PC-3 (cell line): ENCODE results near the gene ARID5A. TPM values are rescaled to one million over a fixed set of nuclear protein-coding genes. Genes with fewer than 3 reads are reported as not detected.

ENCODE experiments used
- ATAC-seq: fragments of 200-7000 bp; cut with Tn5 transposase; 2 replicates; pipeline ENCODE4 v1.9.1; 2020; ENCODE audit warnings: mild to moderate bottlenecking, moderate library complexity
- BruUV-seq: library from RNA; stranded (reverse); fragments of 400-500 nt; replicated peaks from 2 replicates; lab custom pipeline; 2021; lab: Mats Ljungman, UMichigan
- CTCF ChIA-PET: fragments of 300-600 bp; sonication (Branson Sonifier 250); formaldehyde crosslinking; loops from one replicate; lab custom pipeline; 2022; ENCODE audit warnings: antibody characterized with exemption; lab: Charles Lee
- POLR2A ChIA-PET: fragments of 300-600 bp; sonication (Branson Sonifier 250); formaldehyde crosslinking; loops from one replicate; lab custom pipeline; 2022; ENCODE audit warnings: antibody characterized with exemption; ENCODE audit not compliant: unreplicated experiment; lab: Charles Lee
- DNase-seq: peaks from one replicate; pipeline ENCODE4 v3.0.0-alpha.2; 2015
- H2AFZ ChIP-seq: fragments of 300-600 bp; sonication (generic); 2 replicates; pipeline ENCODE4 v1.6.0; 2016; ENCODE audit warnings: antibody characterized with exemption, low read length
- H3F3A ChIP-seq: fragments of 300-600 bp; sonication (generic); one replicate; pipeline ENCODE4 v1.6.0; 2017; ENCODE audit warnings: antibody characterized with exemption, low read length, control low read depth, mild to moderate bottlenecking; ENCODE audit not compliant: unreplicated experiment
- H3K27ac ChIP-seq: fragments of 300-600 bp; sonication (generic); 2 replicates; pipeline ENCODE4 v1.5.1; 2016; ENCODE audit warnings: mild to moderate bottlenecking, low read length
- H3K27me3 ChIP-seq: fragments of 300-600 bp; sonication (generic); 2 replicates; pipeline ENCODE4 v1.6.1; 2016; ENCODE audit warnings: low read length, mixed read lengths
- H3K36me3 ChIP-seq: fragments of 300-600 bp; sonication (generic); 2 replicates; pipeline ENCODE4 v1.6.1; 2016; ENCODE audit warnings: low read depth, mixed run types, low read length, mixed read lengths
- H3K4me1 ChIP-seq: fragments of 300-600 bp; sonication (generic); 2 replicates; pipeline ENCODE4 v1.5.1; 2016; ENCODE audit warnings: low read length; ENCODE audit not compliant: insufficient read depth
- H3K4me2 ChIP-seq: fragments of 300-600 bp; sonication (generic); 2 replicates; pipeline ENCODE4 v1.6.0; 2016; ENCODE audit warnings: low read length
- H3K4me3 ChIP-seq: fragments of 300-600 bp; sonication (generic); 2 replicates; pipeline ENCODE4 v1.5.1; 2016; ENCODE audit warnings: mild to moderate bottlenecking, low read length, mixed read lengths
- H3K79me2 ChIP-seq: fragments of 300-600 bp; sonication (generic); 2 replicates; pipeline ENCODE4 v1.6.1; 2017; ENCODE audit warnings: low read length, mixed read lengths
- H3K9ac ChIP-seq: fragments of 300-600 bp; sonication (generic); 2 replicates; pipeline ENCODE4 v1.6.0; 2016; ENCODE audit warnings: mild to moderate bottlenecking, low read length
- H3K9me2 ChIP-seq: fragments of 300-600 bp; sonication (generic); replicated peaks from 2 replicates; pipeline ENCODE4 v1.6.1; 2016; ENCODE audit warnings: mixed run types, low read length, mixed read lengths
- H3K9me3 ChIP-seq: fragments of 300-600 bp; sonication (generic); 2 replicates; pipeline ENCODE4 v1.6.1; 2016; ENCODE audit warnings: low read length, mixed read lengths
- H4K20me1 ChIP-seq: fragments of 300-600 bp; sonication (generic); 2 replicates; pipeline ENCODE4 v1.6.1; 2016; ENCODE audit warnings: low read length, mixed read lengths
- CTCF ChIP-seq: fragments of 300-600 bp; sonication (generic); conservative IDR thresholded peaks from 2 replicates; pipeline ENCODE4 v1.5.1; 2017; ENCODE audit warnings: antibody characterized with exemption, low read depth, mild to moderate bottlenecking, low read length
- EZH2 ChIP-seq: fragments of 300-600 bp; sonication (generic); IDR thresholded peaks from one replicate; pipeline ENCODE4 v1.6.1; 2017; ENCODE audit warnings: antibody characterized with exemption, mild to moderate bottlenecking, low read length; ENCODE audit not compliant: unreplicated experiment
- EZH2phosphoT487 ChIP-seq: fragments of 300-600 bp; sonication (generic); IDR thresholded peaks from 2 replicates; pipeline ENCODE4 v1.6.1; 2018; ENCODE audit warnings: mild to moderate bottlenecking, antibody characterized with exemption, low read length, borderline replicate concordance
- intact Hi-C: fragments of 100-400 bp; cut with micrococcal nuclease; formaldehyde crosslinking; loops from 2 replicates; pipeline ENCODE4 v1.9.0; 2023
- total RNA-seq: library from RNA; depleted of rRNA; stranded (reverse); fragments of >200 nt; gene quantifications from 2 replicates; pipeline ENCODE4 v1.2.3, GENCODE V29; 2014; rRNA removed

ARID5A gene
- total RNA-seq, 1 experiment from 2014 or later: 8.2 TPM

GRCh38 chr2:96599941-96600340 lies 63.4 kb downstream of the ARID5A start:
- no TSS peak for BruUV-seq

GRCh38 chr2:96601382-96602292 lies 65.1 kb downstream of the ARID5A start:
- H4K20me1 ChIP-seq: no peaks in the 10 kb centered on the region
- BruUV-seq: no TSS peak
- no peaks in the 10 kb centered on the region for H3K27me3 ChIP-seq
- H2AFZ ChIP-seq: no peak overlapping the region
- H3K4me2 ChIP-seq: no peak overlapping the region
- ATAC-seq (no peak), DNase-seq (no peak)
- H3K36me3 ChIP-seq: peaks cover 83% of the 10 kb centered on the region
- no peaks in the 10 kb centered on the region for H3K9me2 ChIP-seq
- CTCF ChIA-PET: no interaction called here
- H3F3A ChIP-seq: no peaks in the 10 kb centered on the region
- POLR2A ChIA-PET: no interaction called here
- no peaks in the 10 kb centered on the region for H3K79me2 ChIP-seq
- H3K4me1 ChIP-seq: no peaks in the 10 kb centered on the region
- intact Hi-C loops: no loop called here
- no peak for TF ChIP-seq EZH2
- no peak for TF ChIP-seq CTCF
- no peak for TF ChIP-seq EZH2phosphoT487
- H3K9ac ChIP-seq: no peak overlapping the region
- H3K9me3 ChIP-seq: no peaks in the 10 kb centered on the region
- H3K27ac ChIP-seq: no peak overlapping the region
- no peak overlapping the region for H3K4me3 ChIP-seq

More at GRCh38 chr2:96599941-96600340, 63.4 kb downstream of the ARID5A start:
- TF ChIP-seq CTCF: no peak
- TF ChIP-seq EZH2: no peak
- no peak for TF ChIP-seq EZH2phosphoT487
- H3K4me3 ChIP-seq: no peak overlapping the region
- no peaks in the 10 kb centered on the region for H3K9me3 ChIP-seq
- no peaks in the 10 kb centered on the region for H3K9me2 ChIP-seq
- no peak overlapping the region for H3K9ac ChIP-seq
- no peaks in the 10 kb centered on the region for H3K4me1 ChIP-seq
- ChIA-PET POLR2A (no interaction called here), CTCF (no interaction called here)
- no peaks in the 10 kb centered on the region for H3F3A ChIP-seq
- no peak overlapping the region for H3K27ac ChIP-seq
- no peak overlapping the region for H2AFZ ChIP-seq
- H3K4me2 ChIP-seq: no peak overlapping the region
- no peaks in the 10 kb centered on the region for H4K20me1 ChIP-seq
- no peaks in the 10 kb centered on the region for H3K27me3 ChIP-seq
- intact Hi-C loops: no loop called here
- no peaks in the 10 kb centered on the region for H3K79me2 ChIP-seq
- peaks cover 81% of the 10 kb centered on the region for H3K36me3 ChIP-seq
- ATAC-seq (no peak), DNase-seq (no peak)

Other genes starting within 250 kb of the ARID5A start
- gene SNRNP200, start 231.2 kb upstream of the ARID5A start, total RNA-seq: 77.8 and 124 TPM in 2 replicates
- gene ITPRIPL1, start 211.4 kb upstream of the ARID5A start, total RNA-seq: not detected in 2 replicates
- gene NCAPH, start 201.0 kb upstream of the ARID5A start, total RNA-seq: 85.5 and 89.6 TPM in 2 replicates
- 0.18 and 0.40 TPM in 2 replicates for gene NEURL3, start 31.4 kb upstream of the ARID5A start, total RNA-seq
- gene KANSL3, start 101.6 kb downstream of the ARID5A start, total RNA-seq: 30.6 and 35.7 TPM in 2 replicates
- not detected in 2 replicates for gene FER1L5, start 106.0 kb downstream of the ARID5A start, total RNA-seq
- 27.8 and 31.4 TPM in 2 replicates for gene LMAN2L, start 203.3 kb downstream of the ARID5A start, total RNA-seq
- 12.5 and 15.1 TPM in 2 replicates for gene CNNM4, start 224.2 kb downstream of the ARID5A start, total RNA-seq